Measurements from ENCODE around the gene PARD6B.

DNA sequence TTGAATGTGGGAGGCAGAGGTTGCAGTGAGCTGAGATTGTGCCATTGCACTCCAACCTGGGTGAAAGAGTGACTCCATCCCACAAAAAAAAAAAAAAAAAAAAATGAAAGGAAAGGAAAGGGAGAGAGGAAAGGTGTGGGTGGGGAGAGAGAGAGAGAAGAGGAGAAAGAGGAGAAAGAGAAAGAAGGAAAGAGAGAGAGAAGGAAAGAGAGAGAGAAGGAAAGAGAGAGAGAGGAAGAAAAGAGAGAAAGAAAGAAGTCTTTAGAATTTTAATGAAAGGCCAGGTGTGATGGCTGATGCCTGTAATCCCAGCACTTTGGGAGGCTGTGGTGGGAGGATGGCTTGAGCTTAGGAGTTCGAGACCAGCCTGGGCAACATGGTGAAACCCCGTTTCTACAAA lies 55.8 kb downstream of the PARD6B start:
- TF ChIP-seq GATA3 (IDR thresholded peaks at IDR 0.05; ENCODE audit: low read depth, low read length) (no peak), GATA2 (IDR thresholded peaks at IDR 0.05; ENCODE audit: low read depth, low read length) (no peak)
